Neuronal stem cell (in vitro differentiated cells): ENCODE data around the gene PHLDB1.

Source experiments
- DNase-seq: peaks from one replicate; pipeline ENCODE4 v3.0.0-alpha.2; 2013; ENCODE audit warnings: low spot score
- H2AFZ ChIP-seq: one replicate; pipeline ENCODE4 v1.6.1; 2013; ENCODE audit warnings: mild to moderate bottlenecking, low read length, inconsistent platforms
- H2AK5ac ChIP-seq: 2 replicates; pipeline ENCODE4 v1.6.1; 2013; ENCODE audit warnings: low read depth, mild to moderate bottlenecking, inconsistent platforms, low read length, moderate library complexity, mixed read lengths
- H2BK120ac ChIP-seq: 2 replicates; pipeline ENCODE4 v1.6.1; 2013; ENCODE audit warnings: low read depth, mild to moderate bottlenecking, inconsistent platforms, low read length, moderate library complexity, mixed read lengths
- H2BK12ac ChIP-seq: one replicate; pipeline ENCODE4 v1.6.1; 2013; ENCODE audit warnings: low read length, inconsistent platforms
- H2BK15ac ChIP-seq: 2 replicates; pipeline ENCODE4 v1.6.1; 2013; ENCODE audit warnings: mild to moderate bottlenecking, low read length, inconsistent platforms, mixed read lengths
- H2BK5ac ChIP-seq: one replicate; pipeline ENCODE4 v1.6.1; 2013; ENCODE audit warnings: inconsistent platforms, mild to moderate bottlenecking, low read length, moderate library complexity
- H3K14ac ChIP-seq: one replicate; pipeline ENCODE4 v1.6.1; 2013; ENCODE audit warnings: low read length, inconsistent platforms
- H3K18ac ChIP-seq: 2 replicates; pipeline ENCODE4 v1.6.1; 2013; ENCODE audit warnings: low read length, inconsistent platforms
- H3K23ac ChIP-seq: 2 replicates; pipeline ENCODE4 v1.6.1; 2013; ENCODE audit warnings: low read depth, mild to moderate bottlenecking, mixed read lengths, low read length, inconsistent platforms; ENCODE audit not compliant: poor library complexity
- H3K27ac ChIP-seq: replicated peaks from 3 replicates; pipeline ENCODE4 v1.5.1; 2013; ENCODE audit warnings: low read length, inconsistent platforms
- H3K27me3 ChIP-seq, 3 experiments: 2 replicates each; pipeline ENCODE4 v1.6.1; 2013; ENCODE audit warnings: low read length in 3 of 3, mild to moderate bottlenecking in 2 of 3, inconsistent platforms in 1 of 3, low read depth in 1 of 3, mixed read lengths in 1 of 3, moderate library complexity in 1 of 3; ENCODE audit not compliant: control insufficient read depth in 3 of 3, insufficient read depth in 3 of 3
- H3K36me3 ChIP-seq, 2 donors: replicated peaks in 1 of 2; 2 replicates each; pipeline ENCODE4 v1.6.1; 2013; ENCODE audit warnings: low read length in 2 of 2; ENCODE audit not compliant: control insufficient read depth in 2 of 2, insufficient read depth in 2 of 2
- H3K4ac ChIP-seq: 2 replicates; pipeline ENCODE4 v1.6.1; 2013; ENCODE audit warnings: inconsistent platforms, mild to moderate bottlenecking, low read length, moderate library complexity
- H3K4me1 ChIP-seq, 2 donors: 1 replicate in 1 of 2; 2 replicates in 1 of 2; pipeline ENCODE4 v1.6.1; 2013; ENCODE audit warnings: low read length in 2 of 2, low read depth in 1 of 2; ENCODE audit not compliant: control insufficient read depth in 2 of 2, insufficient read depth in 1 of 2
- H3K4me2 ChIP-seq: one replicate; pipeline ENCODE4 v1.6.1; 2013; ENCODE audit warnings: mild to moderate bottlenecking, low read length, inconsistent platforms; ENCODE audit not compliant: insufficient read depth, poor library complexity, severe bottlenecking
- H3K4me3 ChIP-seq, 2 donors: 2 replicates each; pipeline ENCODE4 v1.5.1; 2013; ENCODE audit warnings: low read length in 2 of 2, mild to moderate bottlenecking in 2 of 2, inconsistent platforms in 1 of 2, moderate library complexity in 1 of 2
- H3K79me1 ChIP-seq: one replicate; pipeline ENCODE4 v1.6.1; 2013; ENCODE audit warnings: low read depth, mild to moderate bottlenecking, inconsistent platforms, low read length, moderate library complexity
- H3K9ac ChIP-seq: one replicate; pipeline ENCODE4 v1.6.1; 2013; ENCODE audit warnings: mild to moderate bottlenecking, low read depth, low read length, inconsistent platforms; ENCODE audit not compliant: poor library complexity
- H3K9me3 ChIP-seq, 2 donors: replicated peaks in 1 of 2; 2 replicates each; pipeline versions ENCODE3 to v1.6.1; 2013; ENCODE audit warnings: low read length in 2 of 2, mild to moderate bottlenecking in 2 of 2, inconsistent platforms in 1 of 2, low read depth in 1 of 2, mixed read lengths in 1 of 2, moderate library complexity in 1 of 2; ENCODE audit not compliant: control insufficient read depth in 2 of 2, insufficient read depth in 1 of 2
- H4K8ac ChIP-seq: one replicate; pipeline ENCODE4 v1.6.1; 2013; ENCODE audit warnings: low read depth, mild to moderate bottlenecking, inconsistent platforms, low read length, moderate library complexity
- H4K91ac ChIP-seq: one replicate; pipeline ENCODE4 v1.6.1; 2013; ENCODE audit warnings: low read length, low read depth, mild to moderate bottlenecking, inconsistent platforms; ENCODE audit not compliant: poor library complexity
- WGBS, 2 donors: extraction: QIAGEN DNeasy Blood & Tissue Kit; methylation state at CpG; one replicate each; pipeline ENCODE4 v1.1.7; 2013; ENCODE audit warnings: missing lambda C conversion rate in 2 of 2, mixed read lengths in 1 of 2; ENCODE audit not compliant: insufficient read length in 2 of 2, insufficient replicate concordance in 1 of 2; ENCODE audit errors: extremely low coverage in 2 of 2; 5-methylcytosine and 5-hydroxymethylcytosine counted together

PHLDB1 gene

DNA sequence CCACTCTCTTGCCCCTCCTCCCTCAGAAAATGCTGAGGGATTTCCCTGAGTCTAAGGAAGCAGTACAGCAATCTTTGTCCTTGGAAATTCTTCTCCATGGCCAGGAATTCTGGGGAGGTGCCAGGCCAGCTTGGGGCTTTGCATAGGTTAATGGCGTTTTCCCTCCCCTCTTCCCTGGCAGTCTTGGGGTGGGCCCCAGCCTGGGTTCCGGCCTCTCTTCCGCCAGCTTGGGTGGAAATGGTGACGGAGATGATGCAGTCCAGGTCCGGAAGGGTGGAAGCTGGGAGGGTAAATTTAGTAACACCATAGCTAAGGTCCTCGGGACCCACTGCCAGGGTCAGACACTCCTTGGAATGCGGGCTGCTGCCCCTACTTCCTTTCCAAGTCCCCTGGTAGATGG, 5.0 kb downstream of the PHLDB1 start:
- H3K18ac ChIP-seq, result peak overlapping the region; percentile 83
- H3K79me1 ChIP-seq, result peaks cover 3% of the 10 kb centered on the region
- H3K27me3 ChIP-seq, result peaks cover 0 to 34% (median 27%) of the 10 kb centered on the region in 3 experiments
- H2AK5ac ChIP-seq, result peak overlapping the region; percentile 27
- H2BK15ac ChIP-seq, result no peak overlapping the region
- peaks cover 33 to 53% of the 10 kb centered on the region in 2 donors for H3K4me1 ChIP-seq
- no peak overlapping the region for H3K4me2 ChIP-seq
- no peak overlapping the region for H4K8ac ChIP-seq
- no CpG with 5 or more reads among the region's 7 CpGs for WGBS, 2 donors
- H3K14ac ChIP-seq, result no peak overlapping the region
- no peak overlapping the region for H3K23ac ChIP-seq
- peak overlapping the region; percentile 25 for H2AFZ ChIP-seq
- no peak for DNase-seq
- H3K36me3 ChIP-seq, result no peaks in the 10 kb centered on the region
- no peak overlapping the region for H4K91ac ChIP-seq
- no peak overlapping the region for H2BK12ac ChIP-seq
- H3K4me3 ChIP-seq, result no peak overlapping the region
- H2BK120ac ChIP-seq, result no peak overlapping the region
- H3K27ac ChIP-seq, result no peak overlapping the region
- no peak overlapping the region for H3K4ac ChIP-seq
- no peak overlapping the region for H3K9ac ChIP-seq
- H2BK5ac ChIP-seq, result no peak overlapping the region
- peaks cover 0 to 6% of the 10 kb centered on the region in 2 donors for H3K9me3 ChIP-seq

DNA sequence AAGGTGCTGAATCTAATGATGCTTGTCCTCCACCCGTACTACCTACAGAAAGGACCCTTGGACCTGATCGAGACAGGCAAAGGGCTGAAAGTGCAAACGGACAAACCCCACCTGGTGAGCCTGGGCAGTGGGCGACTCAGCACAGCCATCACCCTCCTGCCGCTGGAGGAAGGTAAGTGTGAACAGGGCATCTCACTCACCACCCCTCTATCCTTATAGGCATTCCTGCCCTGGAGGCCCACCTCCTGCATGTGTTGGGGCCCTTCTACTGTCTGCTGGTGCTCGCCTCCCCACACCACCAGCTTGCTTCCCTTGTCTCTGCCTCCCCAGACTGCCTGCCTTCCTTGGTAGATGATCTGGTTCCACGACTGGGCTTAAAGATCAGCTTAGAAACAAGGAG, 7.1 kb downstream of the PHLDB1 start:
- H3K27me3 ChIP-seq, result peaks cover 0 to 13% (median 9%) of the 10 kb centered on the region in 3 experiments
- no peak overlapping the region for H3K4me3 ChIP-seq
- H3K9me3 ChIP-seq, result no peaks in the 10 kb centered on the region
- peak overlapping the region; percentile 99 for H2BK12ac ChIP-seq
- no peak overlapping the region for H4K8ac ChIP-seq
- H2BK120ac ChIP-seq, result peak overlapping the region; percentile 98
- H3K27ac ChIP-seq, result peak overlapping the region; percentile 75
- no peak for DNase-seq
- peak overlapping the region; percentile 21 for H3K9ac ChIP-seq
- no peaks in the 10 kb centered on the region for H3K36me3 ChIP-seq
- peak overlapping the region; percentile 100 for H2BK5ac ChIP-seq
- peak overlapping the region; percentile 87 for H4K91ac ChIP-seq
- H3K18ac ChIP-seq, result peak overlapping the region; percentile 96
- H3K4me2 ChIP-seq, result no peak overlapping the region
- H3K4ac ChIP-seq, result peak overlapping the region; percentile 96
- peak overlapping the region; percentile 100 for H2AK5ac ChIP-seq
- H3K4me1 ChIP-seq, result peaks cover 53 to 62% of the 10 kb centered on the region in 2 donors
- H3K23ac ChIP-seq, result peak overlapping the region; percentile 40
- H2BK15ac ChIP-seq, result peak overlapping the region; percentile 91
- peak overlapping the region; percentile 39 for H3K14ac ChIP-seq
- no peak overlapping the region for H2AFZ ChIP-seq
- WGBS, 2 donors, result no CpG with 5 or more reads among the region's 7 CpGs
- H3K79me1 ChIP-seq, result no peaks in the 10 kb centered on the region

DNA sequence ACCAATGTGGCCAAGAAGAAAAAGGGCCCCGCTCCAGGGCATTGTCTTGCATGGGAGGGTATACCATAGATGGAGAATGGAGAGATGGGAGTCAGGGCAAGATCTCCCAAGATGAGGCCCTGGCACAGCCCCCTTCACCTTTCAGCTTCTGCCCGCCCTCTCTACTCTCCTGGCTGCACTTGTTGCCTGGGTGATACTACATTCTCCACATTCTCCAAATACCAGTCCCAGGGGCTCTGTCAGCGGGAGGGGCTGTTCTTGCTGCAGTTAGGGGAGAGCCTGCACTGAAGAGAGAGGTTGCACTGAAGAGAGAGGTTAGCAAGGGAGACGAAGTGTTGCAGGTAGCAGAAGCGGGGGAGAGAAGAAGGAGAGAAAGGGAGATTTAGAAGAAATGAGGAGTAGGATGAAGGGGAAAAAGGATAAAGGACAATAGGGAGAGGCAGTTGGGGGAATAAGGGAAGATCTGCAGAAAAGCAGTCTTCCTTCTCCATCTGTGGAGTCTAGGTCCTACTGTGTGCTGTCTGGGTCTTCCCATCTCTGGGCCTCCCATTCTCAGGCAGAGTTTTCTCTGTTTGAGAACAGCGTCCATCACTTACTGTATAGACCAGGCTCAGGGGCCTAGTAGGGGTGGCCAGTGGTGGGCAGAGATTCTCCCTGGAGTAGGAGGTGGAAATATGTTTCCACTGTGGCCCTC, 8.0 kb downstream of the PHLDB1 start:
- no peak overlapping the region for H3K4me3 ChIP-seq

DNA sequence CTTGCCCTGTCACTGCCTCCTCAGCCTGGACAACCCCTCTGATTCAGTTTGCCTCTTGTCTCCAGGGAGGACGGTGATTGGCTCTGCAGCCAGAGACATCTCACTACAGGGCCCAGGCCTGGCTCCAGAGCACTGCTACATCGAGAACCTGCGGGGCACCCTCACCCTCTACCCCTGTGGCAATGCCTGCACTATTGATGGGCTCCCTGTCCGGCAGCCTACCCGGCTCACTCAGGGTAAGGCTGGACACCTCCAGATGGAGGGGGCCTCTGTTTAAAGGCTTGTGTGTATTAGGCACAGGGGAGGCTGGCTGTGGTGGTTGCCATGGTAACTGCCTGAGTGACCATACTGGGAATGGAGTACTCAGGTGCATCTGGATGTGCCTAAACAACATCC, 8.6 kb downstream of the PHLDB1 start:
- H3K4me2 ChIP-seq, result peak overlapping the region; percentile 35
- peak overlapping the region; percentile 97 for H3K27ac ChIP-seq
- H2AFZ ChIP-seq, result no peak overlapping the region
- peak overlapping the region; percentile 79 for H3K4ac ChIP-seq
- H3K18ac ChIP-seq, result peak overlapping the region; percentile 86
- no peaks in the 10 kb centered on the region for H3K27me3 ChIP-seq
- H4K91ac ChIP-seq, result peak overlapping the region; percentile 26
- peak overlapping the region; percentile 56 for H3K14ac ChIP-seq
- H2BK5ac ChIP-seq, result peak overlapping the region; percentile 79
- H2BK15ac ChIP-seq, result peak overlapping the region; percentile 3
- no peaks in the 10 kb centered on the region for H3K36me3 ChIP-seq
- peak overlapping the region; percentile 69 for H2AK5ac ChIP-seq
- H3K4me3 ChIP-seq, result no peak overlapping the region
- H4K8ac ChIP-seq, result no peak overlapping the region
- H3K79me1 ChIP-seq, result no peaks in the 10 kb centered on the region
- no peak for DNase-seq
- no peaks in the 10 kb centered on the region for H3K9me3 ChIP-seq
- H3K23ac ChIP-seq, result peak overlapping the region; percentile 21
- WGBS, 2 donors, result no CpG with 5 or more reads among the region's 5 CpGs
- H2BK12ac ChIP-seq, result peak overlapping the region; percentile 85
- peak overlapping the region; percentile 25 for H2BK120ac ChIP-seq
- H3K4me1 ChIP-seq, result peaks cover 66 to 67% of the 10 kb centered on the region in 2 donors
- peak overlapping the region; percentile 56 for H3K9ac ChIP-seq

More for the DNA sequence above, 8.0 kb downstream of the PHLDB1 start:
- no peaks in the 10 kb centered on the region for H3K9me3 ChIP-seq
- peak overlapping the region; percentile 21 for H3K23ac ChIP-seq
- peak overlapping the region; percentile 86 for H3K18ac ChIP-seq
- H4K8ac ChIP-seq, result no peak overlapping the region
- peaks cover 60 to 63% of the 10 kb centered on the region in 2 donors for H3K4me1 ChIP-seq
- H3K9ac ChIP-seq, result peak overlapping the region; percentile 56
- WGBS, 2 donors, result 100% methylated on average over 1 of the region's 6 CpGs; no CpG with 5 or more reads in 1 of the 2 donors
- H3K36me3 ChIP-seq, result no peaks in the 10 kb centered on the region
- H2BK120ac ChIP-seq, result peak overlapping the region; percentile 25
- H2BK12ac ChIP-seq, result peak overlapping the region; percentile 85
- H2AFZ ChIP-seq, result no peak overlapping the region
- H2AK5ac ChIP-seq, result peak overlapping the region; percentile 69
- peak overlapping the region; percentile 79 for H2BK5ac ChIP-seq
- H2BK15ac ChIP-seq, result peak overlapping the region; percentile 3
- H3K14ac ChIP-seq, result peak overlapping the region; percentile 56
- peak overlapping the region; percentile 79 for H3K4ac ChIP-seq
- peak overlapping the region; percentile 35 for H3K4me2 ChIP-seq
- H3K27me3 ChIP-seq, result peaks cover 0 to 4% (median 2%) of the 10 kb centered on the region in 3 experiments
- DNase-seq, result peak; percentile 83
- H3K27ac ChIP-seq, result peak overlapping the region; percentile 97
- H4K91ac ChIP-seq, result peak overlapping the region; percentile 26
- no peaks in the 10 kb centered on the region for H3K79me1 ChIP-seq
